Epithelial cell of proximal tubule (primary cell): ENCODE results near the gene SNRNP70. TPM values are rescaled to one million over a fixed set of nuclear protein-coding genes. Genes with fewer than 3 reads are reported as not detected.

ENCODE experiments used
- DNase-seq: peaks from one replicate; pipeline ENCODE4 v3.0.0-alpha.2; 2011; ENCODE audit warnings: low read depth
- H3K4me3 ChIP-seq: 2 replicates; pipeline ENCODE4 v1.5.1; 2011; ENCODE audit warnings: low read depth, mild to moderate bottlenecking, low read length
- total RNA-seq: library from RNA; depleted of rRNA; stranded (reverse); fragments of >200 nt; gene quantifications from 2 replicates; pipeline ENCODE4 v1.2.3, GENCODE V29; 2015
- TF ChIP-seq, protein P1 (sequence below): conservative IDR thresholded peaks from 2 replicates; pipeline ENCODE4 v1.5.1; 2012; ENCODE audit warnings: low read depth, mild to moderate bottlenecking, low read length

The SNRNP70 gene
- total RNA-seq, 1 donor from 2014 or later, result 165 TPM

DNA sequence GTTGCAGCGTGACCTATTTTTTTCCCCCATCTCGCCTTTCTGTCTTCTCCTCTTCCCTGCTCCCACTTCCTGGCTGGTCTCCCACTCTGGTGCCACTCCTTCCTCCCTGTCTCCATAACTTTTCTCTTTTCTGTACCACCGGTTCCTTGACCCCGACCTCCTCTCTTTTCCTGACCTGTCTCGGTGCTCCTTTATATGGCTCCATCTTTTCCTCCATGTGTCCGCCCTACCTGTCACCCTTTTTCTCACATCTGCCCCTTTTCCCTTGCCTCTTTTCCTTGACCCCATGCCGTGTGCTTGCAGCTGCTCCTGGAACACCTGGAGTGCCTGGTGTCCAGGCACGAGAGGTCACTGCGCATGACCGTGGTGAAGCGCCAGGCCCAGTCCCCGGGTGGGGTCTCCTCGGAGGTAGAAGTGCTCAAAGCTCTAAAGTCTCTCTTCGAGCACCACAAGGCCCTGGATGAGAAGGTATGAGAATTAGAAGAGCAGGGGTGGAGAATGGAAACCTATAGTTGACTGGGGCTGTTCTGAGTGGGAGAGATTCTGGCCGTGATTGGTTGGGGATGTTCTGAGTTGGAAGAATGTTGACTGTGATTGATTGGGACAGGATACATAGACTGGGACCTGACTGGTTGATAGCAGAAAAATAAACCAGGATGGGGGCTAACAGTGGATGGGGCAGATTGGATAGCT is 43.4 kb downstream of the SNRNP70 start:
- TF ChIP-seq, protein P1, sequence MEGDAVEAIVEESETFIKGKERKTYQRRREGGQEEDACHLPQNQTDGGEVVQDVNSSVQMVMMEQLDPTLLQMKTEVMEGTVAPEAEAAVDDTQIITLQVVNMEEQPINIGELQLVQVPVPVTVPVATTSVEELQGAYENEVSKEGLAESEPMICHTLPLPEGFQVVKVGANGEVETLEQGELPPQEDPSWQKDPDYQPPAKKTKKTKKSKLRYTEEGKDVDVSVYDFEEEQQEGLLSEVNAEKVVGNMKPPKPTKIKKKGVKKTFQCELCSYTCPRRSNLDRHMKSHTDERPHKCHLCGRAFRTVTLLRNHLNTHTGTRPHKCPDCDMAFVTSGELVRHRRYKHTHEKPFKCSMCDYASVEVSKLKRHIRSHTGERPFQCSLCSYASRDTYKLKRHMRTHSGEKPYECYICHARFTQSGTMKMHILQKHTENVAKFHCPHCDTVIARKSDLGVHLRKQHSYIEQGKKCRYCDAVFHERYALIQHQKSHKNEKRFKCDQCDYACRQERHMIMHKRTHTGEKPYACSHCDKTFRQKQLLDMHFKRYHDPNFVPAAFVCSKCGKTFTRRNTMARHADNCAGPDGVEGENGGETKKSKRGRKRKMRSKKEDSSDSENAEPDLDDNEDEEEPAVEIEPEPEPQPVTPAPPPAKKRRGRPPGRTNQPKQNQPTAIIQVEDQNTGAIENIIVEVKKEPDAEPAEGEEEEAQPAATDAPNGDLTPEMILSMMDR, result no peak
- H3K4me3 ChIP-seq, result peak overlapping the region; percentile 56
- DNase-seq, result no peak

DNA sequence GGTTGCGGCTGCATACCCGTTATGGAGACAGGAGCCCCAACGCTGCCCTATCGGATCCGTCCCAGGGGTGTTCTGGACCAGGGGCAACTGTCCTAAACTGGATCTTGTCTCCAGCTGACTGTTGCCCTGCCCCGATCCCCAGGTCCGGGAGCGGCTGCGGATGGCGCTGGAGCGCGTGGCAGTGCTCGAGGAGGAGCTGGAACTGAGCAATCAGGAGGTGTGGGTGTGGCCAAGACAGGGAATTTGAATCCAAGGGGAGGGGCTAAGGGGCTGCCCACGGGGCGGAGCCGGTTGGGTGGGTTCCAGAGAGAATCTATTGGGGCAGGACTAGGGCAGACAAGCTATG is 44.0 kb downstream of the SNRNP70 start:
- no peak overlapping the region for H3K4me3 ChIP-seq
- DNase-seq, result no peak
- TF ChIP-seq, protein P1, result no peak

DNA sequence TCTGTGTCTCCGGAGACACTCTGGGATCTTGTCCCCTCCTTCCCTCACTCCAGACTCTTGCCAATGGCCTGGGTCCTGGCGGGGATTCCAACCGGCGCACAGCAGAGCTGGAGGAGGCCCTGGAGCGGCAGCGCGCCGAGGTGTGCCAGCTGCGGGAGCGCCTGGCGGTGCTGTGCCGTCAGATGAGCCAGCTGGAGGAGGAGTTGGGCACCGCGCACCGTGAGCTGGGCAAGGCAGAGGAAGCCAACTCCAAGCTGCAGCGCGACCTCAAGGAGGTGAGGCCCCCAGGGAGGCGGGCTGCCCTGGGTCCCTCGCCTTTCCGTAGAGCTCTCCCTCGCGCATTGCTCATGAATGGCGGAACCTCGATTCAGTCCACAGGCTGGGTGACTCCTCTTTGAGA is 45.1 kb downstream of the SNRNP70 start:
- no peak overlapping the region for H3K4me3 ChIP-seq
- DNase-seq, result no peak
- TF ChIP-seq, protein P1, result no peak

DNA sequence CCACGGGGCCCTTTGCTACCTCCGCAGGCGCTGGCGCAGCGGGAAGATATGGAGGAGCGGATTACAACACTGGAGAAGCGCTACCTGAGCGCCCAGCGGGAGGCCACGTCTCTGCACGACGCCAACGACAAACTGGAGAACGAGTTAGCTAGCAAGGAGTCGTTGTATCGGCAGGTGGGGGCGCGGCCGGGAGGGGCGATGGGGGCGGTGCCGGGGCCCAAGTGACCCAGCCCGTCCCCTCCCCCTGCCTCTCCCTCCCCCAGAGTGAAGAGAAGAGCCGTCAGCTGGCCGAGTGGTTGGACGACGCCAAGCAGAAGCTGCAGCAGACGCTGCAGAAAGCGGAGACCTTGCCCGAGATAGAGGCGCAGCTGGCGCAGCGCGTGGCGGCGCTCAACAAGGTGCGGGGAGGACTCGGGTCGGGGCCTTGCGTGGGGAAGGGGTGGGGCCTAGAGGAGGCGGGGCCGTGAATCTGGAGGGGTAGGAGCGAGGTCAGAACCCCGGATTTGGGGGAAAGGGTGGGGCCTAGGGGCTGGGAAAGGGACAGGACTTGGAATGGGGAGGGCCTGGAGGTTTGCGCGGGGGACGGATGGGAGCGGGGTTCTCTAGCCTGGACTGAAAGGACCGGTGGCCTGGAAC is 47.8 kb downstream of the SNRNP70 start:
- DNase-seq, result no peak
- TF ChIP-seq, protein P1, result no peak
- H3K4me3 ChIP-seq, result peak overlapping the region; percentile 42

DNA sequence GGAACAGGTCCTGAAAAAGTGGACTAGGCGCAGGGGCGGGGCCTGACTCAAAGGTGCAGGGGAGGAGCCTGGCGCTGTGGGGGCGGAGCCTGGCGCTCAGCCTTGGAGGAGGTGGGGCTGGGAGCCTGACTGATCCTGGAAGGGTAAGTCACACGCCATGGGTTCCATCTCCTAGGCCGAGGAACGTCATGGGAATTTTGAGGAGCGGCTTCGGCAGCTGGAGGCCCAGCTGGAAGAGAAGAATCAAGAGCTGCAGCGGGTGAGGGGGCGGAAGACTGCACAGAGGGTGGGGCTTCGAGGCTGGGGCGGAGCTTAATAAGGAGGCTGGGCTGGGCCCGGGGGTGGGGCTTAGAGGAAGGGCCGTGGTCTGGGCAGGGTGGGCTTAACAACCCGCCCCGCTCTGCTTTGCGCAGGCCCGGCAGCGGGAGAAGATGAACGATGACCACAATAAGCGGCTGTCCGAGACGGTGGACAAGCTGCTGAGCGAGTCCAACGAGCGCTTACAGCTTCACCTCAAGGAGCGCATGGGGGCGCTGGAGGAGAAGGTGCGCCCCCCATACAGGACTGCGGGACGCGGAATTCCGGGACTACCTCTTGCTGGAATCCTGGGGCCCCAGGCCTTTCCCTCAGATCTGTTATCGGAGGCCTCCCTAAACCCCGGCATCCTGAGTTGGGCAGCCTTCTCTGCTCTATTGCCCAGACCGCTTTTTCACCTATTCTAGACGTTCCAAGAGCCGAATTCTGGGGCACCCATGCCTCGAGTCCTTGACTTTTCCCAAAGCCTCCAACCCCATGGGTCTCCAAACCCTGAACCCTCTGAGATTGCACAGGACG is 48.6 kb downstream of the SNRNP70 start:
- no peak for DNase-seq
- peak overlapping the region; percentile 42 for H3K4me3 ChIP-seq

DNA sequence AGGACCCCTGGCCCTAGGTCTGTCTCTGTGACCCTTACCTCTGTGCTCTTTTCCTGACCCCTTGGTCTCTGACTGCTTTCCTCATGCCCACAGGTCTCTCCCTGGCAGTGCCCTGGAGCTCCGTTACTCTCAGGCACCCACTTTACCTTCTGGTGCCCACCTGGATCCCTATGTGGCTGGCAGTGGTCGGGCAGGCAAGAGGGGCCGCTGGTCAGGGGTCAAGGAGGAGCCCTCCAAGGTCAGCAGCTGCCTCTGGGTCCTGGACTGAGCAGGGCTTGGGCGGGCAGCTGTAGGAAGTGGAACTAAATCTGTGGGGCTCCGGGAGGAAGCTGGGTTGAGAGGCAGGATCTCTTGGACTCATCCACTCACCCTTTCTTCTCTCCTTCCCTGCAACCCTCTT is 50.4 kb downstream of the SNRNP70 start:
- TF ChIP-seq, protein P1, result no peak

More for the DNA sequence above, 48.6 kb downstream of the SNRNP70 start:
- TF ChIP-seq, protein P1, result peak; percentile 21

More for the DNA sequence above, 50.4 kb downstream of the SNRNP70 start:
- DNase-seq, result no peak
- H3K4me3 ChIP-seq, result no peak overlapping the region
